HG02884 (cell line): Measurements from ENCODE around the gene HNRNPU.

Source experiments
- ATAC-seq: cut with Tn5 transposase; IDR thresholded peaks from one replicate; pipeline ENCODE4 v1.9.1; 2021; ENCODE audit warnings: mild to moderate bottlenecking, moderate library complexity; ENCODE audit not compliant: unreplicated experiment

The HNRNPU gene

GRCh38 chr1:244864253-244865027, at the start of gene HNRNPU:
TSS of gene HNRNPU (minus strand) at chr1:244864543. CDS start at chr1:244864307, 236 bp downstream.
- ATAC-seq = peak; percentile 54

DNA sequence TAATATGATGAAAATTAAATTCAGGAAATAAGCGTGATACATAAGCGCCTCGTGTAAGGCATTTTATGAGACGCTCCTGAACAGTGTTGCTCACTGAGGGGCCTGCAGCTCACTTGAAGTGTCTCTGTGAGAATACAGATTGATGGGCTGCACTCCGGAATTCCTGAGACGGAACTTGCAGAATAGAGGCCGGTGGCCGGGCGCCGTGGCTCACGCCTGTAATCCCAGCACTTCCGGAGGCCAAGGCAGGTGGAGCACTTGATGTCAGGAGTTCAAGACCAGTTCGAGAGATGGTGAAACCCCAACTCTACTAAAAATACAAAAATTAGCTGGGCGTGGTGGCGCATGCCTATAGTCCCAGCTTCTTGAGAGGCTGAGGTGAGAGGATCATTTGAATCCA, 49.5 kb upstream of the HNRNPU start:
- no peak for ATAC-seq

DNA sequence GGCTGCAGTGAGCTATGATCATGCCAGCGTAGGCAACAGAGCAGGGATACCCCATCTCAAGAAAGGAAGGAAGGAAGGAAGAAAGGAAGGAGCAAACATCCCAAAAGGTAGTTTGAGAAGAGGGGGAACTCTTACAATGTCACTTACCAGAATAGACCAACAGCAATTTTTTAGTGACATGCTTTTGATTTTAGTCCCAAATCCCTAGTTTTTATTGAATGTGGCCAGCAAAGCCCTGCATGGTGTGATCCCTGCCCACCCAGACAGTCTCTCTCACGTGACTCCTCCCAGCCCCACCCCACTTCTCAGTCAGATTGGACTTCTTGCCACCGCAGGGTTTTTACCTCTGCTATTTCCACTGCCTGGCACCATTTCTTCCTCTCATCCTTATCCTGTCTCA, 39.8 kb upstream of the HNRNPU start:
- ATAC-seq = no peak

- ATAC-seq = no peak
Measured at GRCh38 chr1:244901400-244902015, 37.2 kb upstream of the HNRNPU start.

- ATAC-seq = no peak
Measured at GRCh38 chr1:244897476-244898254, 33.3 kb upstream of the HNRNPU start.

DNA sequence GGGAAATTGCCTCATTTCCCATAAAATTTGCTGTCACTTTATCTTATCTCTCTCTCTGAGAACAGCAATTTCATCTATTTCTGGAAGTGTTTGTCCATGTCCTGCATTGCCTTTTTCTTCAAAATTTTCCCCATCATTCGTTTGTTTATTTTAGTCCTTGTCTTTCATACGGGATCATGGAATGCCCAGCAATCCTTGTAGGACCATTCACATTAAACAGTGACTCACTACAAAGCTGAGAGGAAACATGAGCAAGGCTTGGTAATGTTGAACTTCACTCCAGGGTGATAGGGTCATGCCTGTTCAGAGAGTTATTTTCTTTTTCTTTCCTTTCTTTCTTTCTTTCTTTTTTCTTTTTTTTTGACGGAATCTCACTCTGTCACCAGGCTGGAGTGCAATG, 32.2 kb upstream of the HNRNPU start:
- no peak for ATAC-seq

- no peak for ATAC-seq
Measured at GRCh38 chr1:244893836-244894235, 29.5 kb upstream of the HNRNPU start.

- ATAC-seq = no peak
Measured at GRCh38 chr1:244887281-244887680, 22.9 kb upstream of the HNRNPU start.

DNA sequence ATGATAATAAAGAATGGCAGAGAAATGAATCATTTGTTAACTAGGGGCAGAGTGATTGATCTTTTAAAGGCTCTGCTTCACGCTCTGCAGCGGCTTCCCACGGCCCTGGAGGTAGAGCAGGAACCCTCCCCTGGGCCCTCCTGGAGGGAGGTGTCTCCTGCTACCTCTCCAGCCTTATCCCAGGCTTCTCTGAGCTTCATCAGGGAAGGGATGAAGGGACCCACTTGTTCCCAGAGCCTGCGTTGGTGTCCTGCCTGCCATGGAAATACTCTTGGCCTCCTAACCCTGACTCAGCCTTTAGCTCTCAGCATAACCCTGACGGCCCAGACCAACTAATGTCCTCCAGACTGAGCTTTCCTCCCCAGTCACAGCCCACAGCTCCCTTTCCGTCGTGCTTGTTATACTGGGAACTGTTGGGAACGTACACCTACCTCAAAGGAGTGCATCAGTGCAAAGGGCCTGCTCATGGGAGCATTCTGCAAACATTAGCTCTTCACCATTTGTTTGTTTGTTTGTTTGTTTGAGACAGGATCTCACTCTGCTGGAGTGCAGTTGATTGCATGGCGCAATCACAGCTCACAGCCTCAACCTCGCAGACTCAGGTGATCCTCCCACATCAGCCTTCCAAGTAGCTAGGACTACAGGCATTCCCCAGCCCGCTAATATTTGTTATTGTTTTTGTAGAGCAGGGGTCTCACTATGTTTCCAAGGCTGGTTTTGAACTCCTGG, 17.4 kb upstream of the HNRNPU start:
- no peak for ATAC-seq

GRCh38 chr1:244878681-244879080, 14.3 kb upstream of the HNRNPU start:
- ATAC-seq = no peak

DNA sequence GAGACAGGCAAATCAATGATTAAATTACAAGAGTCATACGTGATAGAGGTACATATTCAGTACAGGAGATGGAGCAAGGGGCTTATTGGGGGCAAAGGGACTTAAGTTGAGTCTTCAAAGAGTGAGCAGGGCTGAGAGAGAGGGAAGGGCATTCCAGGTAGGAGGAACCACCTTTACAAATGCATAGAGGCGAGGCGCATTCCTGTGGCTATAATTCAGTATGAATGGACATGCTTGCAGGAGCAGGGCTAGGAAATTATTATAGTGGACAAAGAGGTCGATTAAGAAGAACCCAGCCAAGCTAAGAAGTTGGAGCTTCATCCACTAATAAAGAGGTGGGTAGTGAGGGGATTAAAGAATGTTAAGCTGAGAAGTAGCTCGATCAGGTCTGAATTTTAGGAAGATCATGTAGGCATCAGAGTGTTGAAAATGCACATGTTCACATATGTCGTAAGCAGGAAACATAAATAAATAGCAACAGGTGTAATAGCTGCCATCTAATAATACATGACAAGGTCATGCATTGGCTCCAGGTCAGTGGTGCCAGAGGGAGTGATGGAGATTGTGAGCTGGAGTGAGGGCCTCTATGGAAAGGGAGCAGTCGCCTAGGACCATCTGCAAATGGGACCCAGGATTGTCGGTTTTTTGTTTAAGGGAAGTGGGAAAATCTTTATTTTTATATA, 12.0 kb upstream of the HNRNPU start:
- ATAC-seq = no peak

GRCh38 chr1:244874974-244875579, 10.7 kb upstream of the HNRNPU start:
- ATAC-seq = no peak

GRCh38 chr1:244869950-244870349, 5.6 kb upstream of the HNRNPU start:
- ATAC-seq = no peak

- no peak for ATAC-seq
Measured at GRCh38 chr1:244869364-244869827, 5.1 kb upstream of the HNRNPU start.

- no peak for ATAC-seq
Measured at GRCh38 chr1:244868484-244869363, 4.4 kb upstream of the HNRNPU start.

DNA sequence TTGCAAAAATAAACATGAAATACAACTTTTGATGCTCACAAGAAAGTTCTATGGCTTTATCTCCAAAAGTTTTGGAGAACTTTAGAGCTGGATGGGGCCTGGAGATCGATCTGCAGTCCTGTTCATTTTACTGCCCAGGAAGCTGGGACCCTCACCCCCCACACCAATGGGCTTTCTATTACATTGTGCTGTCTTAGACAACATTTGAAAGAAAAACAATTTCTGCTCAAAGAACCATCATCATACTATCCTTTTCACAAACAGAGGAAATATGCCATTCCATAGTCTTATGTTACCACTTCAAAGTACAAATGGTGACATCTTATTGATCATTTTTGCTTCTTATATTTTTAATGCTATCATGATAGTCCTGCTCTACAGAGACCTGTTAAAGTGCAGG, 2.0 kb upstream of the HNRNPU start:
- no peak for ATAC-seq

GRCh38 chr1:244865820-244866219, 1.5 kb upstream of the HNRNPU start:
- ATAC-seq = no peak

GRCh38 chr1:244865028-244865371, 657 bp upstream of the HNRNPU start:
- ATAC-seq = no peak
